SH-SY5Y (cell line): Measurements from ENCODE around the gene TREX2.

Source experiments
- GATA2 ChIP-seq: IDR thresholded peaks from 2 replicates; pipeline ENCODE4 v1.6.1; 2011; ENCODE audit warnings: mild to moderate bottlenecking, low read depth, low read length
- GATA3 ChIP-seq: IDR thresholded peaks from 2 replicates; pipeline ENCODE4 v1.6.1; 2011; ENCODE audit warnings: low read depth, mild to moderate bottlenecking, low read length, moderate library complexity

The TREX2 gene

GRCh38 chrX:153454901-153455550, 9.2 kb upstream of the TREX2 start:
- TF ChIP-seq GATA3 (no peak), GATA2 (no peak)

DNA sequence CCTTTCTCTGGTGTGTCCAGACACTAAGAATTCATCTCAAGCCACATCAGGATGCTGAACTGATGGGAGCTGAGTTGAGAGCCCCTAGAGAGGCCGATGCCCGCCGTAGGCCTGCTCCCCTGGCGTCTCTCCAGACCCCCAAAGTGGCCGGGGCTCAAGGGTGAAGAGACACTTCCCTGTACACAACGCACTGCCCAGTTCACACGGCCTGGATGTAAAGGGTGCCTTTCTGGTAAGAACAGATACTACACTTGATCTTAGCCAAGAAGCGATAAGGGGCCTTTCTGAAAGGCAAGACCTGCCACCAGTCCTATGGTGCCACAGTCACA, 5.1 kb upstream of the TREX2 start:
- TF ChIP-seq GATA3: no peak
- TF ChIP-seq GATA2: no peak

DNA sequence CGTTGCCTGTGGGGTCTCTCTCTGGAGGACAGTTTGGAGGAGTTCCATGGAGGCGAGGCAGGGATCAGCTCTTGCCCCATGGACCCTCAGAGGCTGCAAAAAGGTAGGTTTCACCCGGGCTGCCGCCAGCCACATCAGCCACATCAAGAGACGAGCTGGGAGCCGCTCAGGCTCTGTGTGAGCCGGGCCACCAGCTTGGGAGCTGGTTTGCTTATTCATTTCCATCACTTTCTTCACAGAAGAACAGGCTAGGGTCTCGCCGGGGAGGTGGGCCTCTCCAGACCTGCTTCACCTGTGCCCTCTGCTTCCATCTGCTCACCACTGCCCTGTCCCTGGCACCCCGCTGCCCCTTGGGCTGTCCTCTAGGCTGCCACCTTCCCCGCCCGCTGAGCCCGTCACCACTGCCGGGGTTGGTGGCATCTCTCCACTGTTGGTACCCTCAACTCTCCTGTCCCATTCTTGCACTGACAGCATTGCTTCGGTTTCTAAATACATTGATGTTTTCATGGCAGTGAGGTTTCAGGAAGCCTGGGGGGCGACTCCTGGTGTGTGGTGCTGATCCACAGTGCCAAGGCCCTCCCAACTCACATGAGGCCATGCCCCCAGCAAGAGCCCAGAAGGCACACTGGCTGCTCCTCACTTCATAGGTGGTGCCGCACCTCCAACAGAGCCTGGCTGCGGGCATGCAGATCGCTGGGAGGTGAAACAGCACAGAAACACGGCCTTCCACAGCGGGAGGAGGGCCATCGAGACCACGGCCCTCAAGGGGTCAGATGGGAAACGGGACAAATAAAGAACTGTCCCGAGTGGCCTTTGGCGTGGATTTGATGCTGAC, 4.5 kb upstream of the TREX2 start:
- no peak for TF ChIP-seq GATA2
- TF ChIP-seq GATA3: no peak

- TF ChIP-seq GATA2: no peak
- no peak for TF ChIP-seq GATA3
Observed at GRCh38 chrX:153449368-153450113, 3.7 kb upstream of the TREX2 start.

GRCh38 chrX:153448556-153449367, 2.9 kb upstream of the TREX2 start:
- no peak for TF ChIP-seq GATA2

GRCh38 chrX:153447581-153447960, 1.7 kb upstream of the TREX2 start:
- no peak for TF ChIP-seq GATA2
- no peak for TF ChIP-seq GATA3

- no peak for TF ChIP-seq GATA3
- no peak for TF ChIP-seq GATA2
Observed at GRCh38 chrX:153446950-153447580, 1.2 kb upstream of the TREX2 start.

DNA sequence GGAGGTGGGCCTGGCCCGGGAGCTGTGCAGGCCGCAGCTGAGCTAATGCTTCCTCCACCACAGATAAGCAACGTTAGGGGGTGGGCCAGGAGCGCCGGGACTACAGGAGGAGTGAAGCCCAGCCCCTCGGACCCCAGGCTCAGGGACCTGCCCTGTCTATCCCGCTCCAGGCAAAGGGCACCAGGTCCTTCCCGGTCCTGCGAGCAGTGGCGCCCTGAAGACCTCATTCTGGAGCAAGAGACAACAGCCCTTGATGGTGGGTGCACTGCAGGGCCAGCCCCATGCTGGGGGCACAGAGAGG, 730 bp upstream of the TREX2 start:
- TF ChIP-seq GATA3 (no peak), GATA2 (no peak)

- TF ChIP-seq GATA2: no peak
- TF ChIP-seq GATA3: no peak
Observed at GRCh38 chrX:153445106-153445855, 575 bp downstream of the TREX2 start.

DNA sequence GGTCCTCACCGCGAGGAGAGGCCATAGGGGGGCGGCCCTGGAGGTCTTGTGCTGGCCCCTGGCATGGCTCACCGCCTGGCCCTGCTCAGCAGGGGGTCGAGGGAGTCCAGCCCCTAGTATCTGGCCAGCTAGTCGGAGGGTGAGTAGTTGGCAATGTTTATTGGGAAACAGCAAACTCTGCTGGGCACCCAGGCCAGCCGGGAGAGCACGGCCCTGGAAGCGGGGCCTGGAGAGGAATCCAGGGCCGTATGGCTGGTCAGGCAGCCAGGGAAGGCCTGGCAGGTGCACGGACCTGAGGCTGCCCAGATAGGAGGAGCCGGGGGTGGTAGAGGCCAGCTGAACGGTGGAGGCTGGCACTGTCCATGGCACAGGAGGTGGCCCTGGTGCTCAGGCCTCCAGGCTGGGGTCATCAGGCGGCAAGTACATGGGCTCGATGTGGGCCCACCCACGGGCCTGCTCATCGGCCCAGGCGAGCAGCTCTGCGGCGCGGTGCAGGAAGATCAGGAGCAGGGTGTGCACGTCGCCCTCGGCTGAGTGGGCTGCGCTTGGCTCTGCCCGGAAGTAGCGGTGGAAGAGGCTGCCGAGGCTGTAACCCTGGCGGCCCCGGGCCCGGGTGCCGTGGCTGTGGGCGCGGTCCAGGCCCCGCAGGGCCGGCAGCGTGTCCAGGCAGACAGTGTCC, 1.4 kb downstream of the TREX2 start:
- TF ChIP-seq GATA3 (no peak), GATA2 (no peak)

- TF ChIP-seq GATA2 (no peak), GATA3 (no peak)
Observed at GRCh38 chrX:153443476-153444332, 2.2 kb downstream of the TREX2 start.

DNA sequence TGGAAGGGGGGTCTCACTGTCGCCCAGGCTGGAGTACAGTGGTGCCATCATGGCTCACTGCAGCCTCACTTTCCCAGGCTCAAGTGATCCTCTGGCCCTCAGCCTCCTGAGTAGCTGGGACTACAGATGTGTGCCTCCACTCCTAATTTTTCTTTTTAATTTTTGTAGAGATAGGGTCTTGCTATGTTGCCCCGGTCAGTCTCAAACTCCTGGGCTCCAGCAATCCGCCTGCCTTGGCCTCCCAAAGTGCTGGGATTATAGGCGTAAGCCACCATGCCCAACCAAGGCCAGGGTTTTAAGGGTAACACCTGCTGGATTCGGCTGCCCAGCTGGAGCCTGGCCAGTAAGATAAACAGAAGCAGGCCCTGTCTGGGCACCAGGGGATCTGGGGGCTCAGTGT, 3.4 kb downstream of the TREX2 start:
- TF ChIP-seq GATA2 (no peak), GATA3 (no peak)
